Measurements from ENCODE around the gene ANKRD55.

- TF ChIP-seq POLR2A (IDR thresholded peaks at IDR 0.05) = no peak
- TF ChIP-seq CTCF (IDR thresholded peaks at IDR 0.05) = no peak
Observed at GRCh38 chr5:56142233-56142613, 90.9 kb downstream of the ANKRD55 start.
